HG03060 (cell line): Measurements from ENCODE around the gene COL7A1.
"Not testable (repeated sequence)": the region's sequence is repeated elsewhere in the genome, so short reads cannot be mapped to it uniquely, and the experiment has no call there.

Experiments used
- ATAC-seq: cut with Tn5 transposase; IDR thresholded peaks from one replicate; pipeline ENCODE4 v1.9.1; 2021; ENCODE audit warnings: low read depth, moderate number of reproducible peaks; ENCODE audit not compliant: unreplicated experiment

The COL7A1 gene

DNA sequence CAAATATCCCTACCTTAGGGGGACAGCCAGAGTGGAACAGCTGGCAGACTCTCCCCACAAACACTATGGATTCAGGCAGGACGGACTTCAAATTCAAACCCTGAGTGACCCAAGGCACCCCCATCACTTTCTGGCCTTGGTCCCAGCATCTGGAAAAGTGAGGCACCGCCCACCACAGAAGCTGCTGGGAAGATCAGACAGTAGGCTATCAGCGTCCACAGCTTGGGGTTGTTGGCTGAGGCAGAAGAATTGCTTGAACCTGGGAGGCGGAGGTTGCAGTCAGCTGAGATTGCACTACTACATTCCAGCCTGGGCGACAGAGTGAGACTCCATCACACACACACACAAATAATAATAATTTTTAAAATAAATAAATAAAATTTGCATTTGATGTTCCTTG is 47.0 kb downstream of the COL7A1 start:
- no peak for ATAC-seq

DNA sequence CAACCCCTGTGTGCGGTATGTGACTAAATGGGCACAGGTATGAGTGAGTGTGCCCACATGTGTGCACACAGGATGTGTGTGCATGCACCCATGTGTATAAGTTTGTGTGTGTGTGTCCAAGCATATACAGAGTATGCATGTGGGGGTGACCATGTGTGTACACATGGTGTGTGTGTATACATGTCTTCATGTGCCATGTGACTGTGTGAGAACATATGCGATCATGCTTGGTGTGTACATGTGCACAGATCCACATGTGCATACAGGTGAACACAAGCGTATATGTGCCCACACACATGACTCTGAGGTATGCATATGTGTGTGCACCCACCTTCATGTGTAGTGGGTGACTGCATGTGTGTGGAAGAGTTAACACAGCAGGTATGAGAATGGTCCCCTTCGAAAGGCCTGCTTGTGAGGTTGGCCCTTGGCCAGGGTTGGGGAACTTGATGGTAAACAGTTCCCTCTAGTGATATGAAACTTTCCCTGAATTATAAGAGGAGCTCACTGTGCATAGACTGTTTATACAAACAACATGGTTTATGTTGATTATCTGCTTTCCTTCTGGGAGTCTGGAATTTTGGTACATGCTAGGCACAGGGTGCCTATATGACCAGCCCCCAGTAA is 48.8 kb downstream of the COL7A1 start:
- no peak for ATAC-seq

DNA sequence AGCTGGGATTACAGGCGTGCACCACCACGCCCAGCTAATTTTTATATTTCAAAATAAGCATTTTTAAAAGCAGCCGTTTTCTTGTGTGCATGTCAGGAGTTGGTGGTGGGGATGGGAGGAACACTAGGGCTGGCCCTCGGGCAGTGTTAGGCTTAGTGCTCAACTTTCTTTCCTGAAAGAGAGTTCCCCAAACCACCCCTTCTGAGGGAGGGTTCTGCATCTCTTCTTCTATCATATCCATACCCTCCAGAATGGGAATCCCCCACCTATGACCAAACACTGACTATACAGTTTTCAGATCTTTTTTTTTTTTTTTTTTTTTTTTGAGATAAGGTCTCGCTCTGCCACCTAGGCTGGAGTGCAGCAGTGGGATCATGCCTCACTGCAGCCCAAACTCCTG is 51.0 kb downstream of the COL7A1 start:
- ATAC-seq: no peak

DNA sequence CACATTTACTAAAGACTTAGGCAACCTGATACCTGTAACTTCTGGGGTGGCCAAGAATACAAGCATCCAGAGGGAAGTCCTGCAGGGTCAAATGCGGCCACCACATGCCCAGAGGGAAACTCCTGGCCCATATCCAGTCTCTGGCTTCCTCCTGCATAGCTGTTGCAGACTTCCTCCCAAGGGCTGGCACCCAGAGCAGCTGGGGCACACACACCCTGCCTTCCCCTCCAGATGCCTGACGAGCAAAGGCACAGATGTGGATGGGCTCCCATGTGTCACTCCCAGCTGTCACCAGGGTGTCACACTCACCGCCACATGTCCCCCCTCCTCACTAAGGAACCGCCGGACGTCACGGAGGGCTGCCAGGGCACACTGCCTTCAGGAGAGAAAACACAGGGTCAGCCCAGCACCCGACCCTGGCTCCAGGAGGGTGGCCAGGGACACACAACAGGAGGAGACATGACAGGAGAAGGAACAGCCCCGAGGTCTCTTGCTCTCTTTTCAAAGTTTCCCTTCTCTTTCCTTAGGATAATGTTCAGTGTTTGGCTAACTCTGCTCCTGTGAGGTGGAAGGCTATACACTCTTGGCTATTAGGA is 51.8 kb downstream of the COL7A1 start:
- ATAC-seq: no peak

DNA sequence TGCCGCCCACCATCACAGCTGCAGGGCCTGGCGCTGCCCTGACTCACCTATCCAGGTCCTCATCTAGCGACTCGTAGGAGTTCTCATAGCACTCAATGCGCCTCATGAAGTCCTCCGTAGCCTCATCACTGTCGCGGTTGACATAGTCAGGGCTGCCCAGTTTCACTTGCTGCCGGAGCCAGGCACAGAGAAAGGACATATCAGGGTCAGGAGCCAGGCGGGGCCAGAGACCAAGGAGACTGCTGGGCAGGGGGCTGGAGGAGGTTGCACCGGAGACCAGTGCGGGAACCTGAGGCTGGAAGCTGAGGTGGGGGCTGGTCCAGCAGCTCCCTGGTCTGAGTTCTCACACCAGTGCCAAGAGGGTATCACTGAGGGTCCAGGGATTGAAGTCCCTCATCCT is 56.7 kb downstream of the COL7A1 start:
- ATAC-seq: no peak

DNA sequence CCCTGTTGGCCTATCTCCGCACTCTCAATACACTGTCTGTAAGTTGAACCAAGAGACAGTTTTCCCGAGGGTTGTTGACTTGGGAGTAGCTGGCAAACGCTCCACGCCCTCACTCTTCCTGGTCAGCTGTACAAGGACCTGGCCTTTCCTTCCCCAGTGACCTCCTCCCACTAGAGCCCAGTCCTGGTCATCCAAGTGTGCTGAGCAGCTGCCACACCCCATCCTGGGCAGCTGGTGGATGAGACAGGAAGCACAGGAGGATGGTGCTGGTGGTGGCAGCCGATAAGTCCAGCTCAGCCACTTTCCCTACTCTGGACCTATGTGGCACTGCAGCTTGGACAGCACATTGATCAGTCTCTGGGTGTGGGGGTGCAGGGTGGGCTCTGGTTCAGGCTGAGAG is 58.3 kb downstream of the COL7A1 start:
- ATAC-seq: no peak

DNA sequence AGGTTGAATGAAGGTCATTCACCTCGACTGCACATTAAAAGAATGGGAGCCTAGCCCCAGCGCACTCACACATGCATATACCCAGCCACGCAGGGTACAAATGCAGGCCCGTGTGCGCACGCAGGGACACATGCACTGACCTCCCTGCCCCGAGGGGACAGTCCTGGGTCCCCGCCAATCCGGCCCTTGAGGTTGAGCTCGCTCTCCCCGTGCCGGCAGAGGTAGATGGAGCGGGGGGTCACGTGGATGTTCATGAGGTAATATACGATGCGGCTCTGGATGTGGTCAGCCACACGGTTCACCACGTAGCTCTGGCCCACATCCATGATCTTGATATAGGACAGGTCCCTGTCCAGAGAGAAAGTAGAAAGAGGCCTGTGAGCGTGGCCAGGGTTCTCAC is 59.0 kb downstream of the COL7A1 start:
- ATAC-seq: no peak

DNA sequence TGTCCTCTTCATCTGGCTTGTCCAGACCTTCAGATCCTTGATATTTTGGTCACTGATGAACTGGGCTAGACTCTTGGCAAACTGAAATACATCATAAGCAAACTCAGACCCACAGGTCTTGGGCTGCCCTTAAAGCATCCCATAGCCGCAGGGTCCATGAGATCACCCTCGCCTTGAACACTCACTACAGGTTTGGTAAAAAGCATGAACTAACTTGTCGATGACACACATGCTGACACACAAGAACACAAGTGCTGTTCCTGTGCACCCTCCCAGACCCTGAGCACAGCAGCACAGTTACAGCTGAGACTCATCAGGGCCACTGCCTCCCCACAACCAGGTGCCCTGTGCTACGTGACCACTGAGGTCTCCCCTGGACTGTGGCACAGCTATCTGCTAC is 59.6 kb downstream of the COL7A1 start:
- no peak for ATAC-seq

DNA sequence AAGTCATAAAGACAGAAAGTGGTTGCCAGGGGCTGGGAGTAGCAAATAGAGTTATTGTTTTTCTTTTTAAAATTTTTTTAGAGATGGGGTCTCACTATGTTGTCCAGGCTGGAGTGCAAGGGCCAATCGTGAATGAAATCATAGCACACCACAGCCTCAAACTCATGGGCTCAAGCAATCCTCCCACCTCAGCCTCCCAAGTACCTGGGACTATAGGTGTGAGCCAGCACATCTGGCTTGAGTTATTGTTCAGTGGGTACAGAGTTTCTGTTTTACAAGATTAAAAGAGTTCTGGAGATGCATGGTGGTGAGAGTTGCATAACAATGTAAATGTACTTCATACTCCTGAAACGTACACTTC is 62.2 kb downstream of the COL7A1 start:
- no peak for ATAC-seq

DNA sequence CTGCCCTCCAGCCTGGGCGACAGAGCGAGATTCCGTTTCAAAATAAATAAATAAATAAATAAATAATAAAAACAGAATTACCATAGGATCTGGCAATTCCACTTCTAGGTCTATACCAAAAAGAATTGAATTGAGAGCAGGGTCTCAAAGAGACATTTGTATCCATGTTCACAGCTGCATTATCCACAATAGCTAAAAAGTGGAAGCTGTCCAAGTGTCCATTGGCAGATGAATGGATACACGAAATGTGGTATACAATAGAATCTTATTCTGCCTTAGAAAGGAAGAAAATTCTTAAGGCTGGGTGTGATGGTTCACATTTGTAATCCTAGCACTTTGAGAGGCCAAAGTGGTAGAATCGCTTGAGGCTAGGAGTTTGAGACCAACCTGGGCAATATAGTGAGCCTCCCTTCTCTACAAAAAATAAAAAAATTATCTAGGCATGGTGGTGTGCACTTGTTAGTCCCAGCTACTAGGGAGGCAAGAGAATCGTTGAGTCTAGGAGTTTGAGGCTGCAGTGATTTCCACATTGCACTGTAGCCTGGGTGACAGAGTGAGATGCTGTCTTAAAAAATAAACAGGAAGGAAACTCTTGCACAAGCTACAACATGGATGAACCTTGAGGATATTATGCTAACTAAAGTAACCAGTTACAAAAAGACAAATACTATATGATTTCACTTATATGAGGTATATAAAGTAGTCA is 62.7 kb downstream of the COL7A1 start:
- no peak for ATAC-seq

DNA sequence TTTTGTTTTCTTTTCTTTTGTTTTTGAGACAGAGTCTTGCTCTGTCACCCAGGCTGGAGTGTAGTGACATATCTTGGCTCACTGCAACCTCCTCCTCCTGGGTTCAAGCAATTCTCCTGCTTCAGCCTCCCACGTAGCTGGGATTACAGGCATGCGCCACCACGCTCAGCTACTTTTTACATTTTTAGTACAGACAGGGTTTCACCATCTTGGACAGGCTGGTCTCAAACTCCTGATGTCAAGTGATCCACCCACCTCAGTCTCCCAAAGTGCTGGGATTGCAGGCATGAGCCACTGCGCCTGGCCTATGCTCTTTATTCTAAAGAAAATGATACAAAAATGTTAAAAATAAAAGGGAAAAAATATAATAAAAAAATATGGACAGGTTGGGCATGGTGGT is 64.4 kb downstream of the COL7A1 start:
- ATAC-seq: not testable (repeated sequence)

DNA sequence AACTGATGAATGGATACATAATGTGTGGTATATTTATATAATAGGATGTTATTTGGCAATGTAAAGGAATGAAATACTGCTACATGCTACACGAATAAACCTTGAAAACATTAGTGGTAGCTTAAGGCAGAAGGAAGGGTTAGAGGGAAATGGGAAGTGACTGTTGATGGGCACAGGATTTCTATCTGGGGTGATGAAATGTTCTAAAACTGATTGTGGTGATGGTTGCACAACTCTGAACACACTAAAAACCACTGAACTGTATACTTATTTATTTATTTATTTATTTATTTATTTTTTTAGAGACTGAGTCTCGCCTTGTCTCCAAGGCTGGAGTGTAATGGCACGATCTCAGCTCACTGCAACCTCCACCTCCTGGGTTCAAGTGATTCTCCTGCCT is 66.4 kb downstream of the COL7A1 start:
- no peak for ATAC-seq

DNA sequence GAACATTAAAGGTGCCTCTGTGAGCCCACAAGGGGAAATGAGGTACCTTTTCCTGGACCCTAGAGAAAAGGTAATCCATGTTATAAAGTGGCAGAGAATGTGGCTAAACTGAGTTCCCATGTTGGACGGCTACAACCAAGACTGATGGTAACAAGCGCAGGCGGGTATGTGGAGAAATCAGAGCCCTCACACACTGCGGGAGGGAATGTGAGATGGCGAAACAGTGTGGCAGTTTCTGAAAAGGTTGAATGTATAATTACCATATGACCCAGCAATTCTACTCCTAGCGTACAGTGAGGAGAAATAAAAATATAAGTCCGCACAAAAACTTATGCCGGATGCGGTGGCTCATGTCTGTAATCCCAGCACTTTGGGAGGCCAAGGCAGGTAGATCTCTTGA is 67.1 kb downstream of the COL7A1 start:
- ATAC-seq: no peak

DNA sequence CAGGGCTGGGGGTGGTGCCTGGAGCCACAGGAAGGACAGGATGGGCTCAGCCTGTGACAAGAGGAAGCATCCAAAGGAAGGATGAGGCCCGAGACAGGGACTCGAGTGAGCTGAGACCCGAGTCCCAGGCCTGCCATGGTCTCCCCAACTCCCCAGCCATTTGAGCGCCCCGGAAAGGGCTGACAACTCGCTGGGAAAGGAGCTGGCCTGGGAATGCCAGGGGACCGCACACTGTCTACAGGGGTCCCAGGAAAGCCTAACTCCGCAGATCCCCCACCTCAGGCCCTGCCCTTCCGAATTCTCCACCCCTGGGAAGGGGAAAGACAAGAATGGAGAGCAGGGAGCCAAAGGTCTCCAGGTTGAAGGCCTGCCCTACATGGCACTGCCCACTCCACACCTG is 70.2 kb downstream of the COL7A1 start:
- no peak for ATAC-seq

DNA sequence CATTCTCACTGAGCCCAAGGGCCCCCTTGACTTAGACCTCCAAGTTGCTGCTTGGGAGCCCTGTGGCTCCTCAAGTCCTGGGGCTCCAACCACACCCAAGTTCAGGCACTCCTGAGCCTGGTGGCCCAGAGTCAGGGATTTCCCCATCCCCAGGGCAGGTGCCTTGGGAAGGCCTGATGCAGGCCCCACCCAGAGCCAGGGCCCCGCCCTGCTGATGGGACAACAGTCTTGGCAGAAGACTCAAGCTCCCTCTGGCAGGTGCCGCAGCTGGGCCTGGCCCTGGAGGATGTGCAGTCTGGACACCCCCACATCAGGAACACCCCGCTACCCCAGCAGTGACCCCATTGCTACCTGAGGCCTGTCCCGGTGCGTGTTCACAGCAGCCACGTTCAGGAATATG is 73.5 kb downstream of the COL7A1 start:
- ATAC-seq: no peak

DNA sequence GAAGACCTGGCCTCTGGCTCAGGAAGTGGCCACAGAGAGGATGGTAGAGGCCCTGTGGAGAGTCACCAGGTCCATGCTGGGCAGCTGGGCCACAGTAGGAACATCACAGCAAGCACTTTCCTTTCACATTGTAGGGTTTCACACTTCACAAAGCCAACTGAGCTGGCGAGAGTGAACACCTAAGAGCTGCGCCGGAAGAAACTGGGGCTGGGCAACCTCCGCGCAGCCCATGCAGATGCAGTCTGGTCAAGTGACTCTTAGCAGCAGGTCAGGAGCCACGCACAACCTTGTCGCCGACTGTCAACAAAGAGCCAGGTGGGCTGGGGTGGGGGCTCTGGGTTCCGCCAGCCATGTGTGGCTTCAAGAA is 75.9 kb downstream of the COL7A1 start:
- no peak for ATAC-seq

DNA sequence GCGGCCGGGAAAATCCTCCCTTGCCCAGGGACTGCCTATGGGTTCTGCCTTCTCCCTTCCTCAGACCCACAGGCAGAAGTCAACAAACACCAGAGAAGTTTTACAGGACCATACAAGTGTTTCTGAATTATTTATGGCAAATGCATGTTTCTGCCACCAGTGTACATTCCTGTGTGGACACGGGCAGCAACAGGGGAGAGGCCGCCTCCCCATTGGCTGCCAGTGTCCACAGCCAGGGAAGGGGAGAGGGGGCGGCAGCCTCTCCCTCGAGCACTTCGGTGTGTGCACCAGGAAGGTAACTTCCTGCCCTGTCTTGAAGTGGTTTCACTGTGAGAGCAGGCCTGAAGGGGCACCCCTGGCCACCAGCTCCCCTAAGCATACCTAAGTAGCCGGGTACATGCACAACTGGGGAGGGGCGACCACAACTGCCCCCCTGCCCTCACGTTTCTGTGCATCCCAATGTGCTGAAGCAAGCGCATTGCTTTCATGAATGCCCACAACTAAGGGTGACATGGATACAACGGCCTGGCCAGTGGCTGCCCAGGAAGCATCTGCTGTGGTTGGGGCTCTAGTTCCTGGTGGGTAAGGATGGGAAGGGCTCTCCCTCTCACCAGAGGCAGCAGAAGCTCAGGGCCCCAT is 76.4 kb downstream of the COL7A1 start:
- no peak for ATAC-seq

DNA sequence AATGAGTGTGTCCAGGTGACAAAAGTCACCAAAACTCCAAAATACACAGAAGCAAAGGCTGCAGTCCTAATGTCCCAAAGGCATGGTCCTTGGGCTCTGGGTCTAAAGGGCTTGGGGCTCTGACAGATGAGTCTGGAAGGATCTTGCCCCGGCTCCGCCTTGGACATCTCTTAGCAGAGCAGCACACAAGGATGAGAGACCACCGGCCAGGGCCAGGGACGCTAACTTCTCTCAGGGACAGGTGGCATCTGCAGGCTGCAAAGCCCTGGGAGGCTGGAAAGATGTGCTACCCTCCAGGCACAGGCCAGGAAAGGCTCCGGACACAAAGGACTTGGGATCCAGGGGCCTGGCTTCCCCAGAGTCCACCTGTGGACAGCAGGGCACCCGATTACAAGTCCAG is 77.1 kb downstream of the COL7A1 start:
- no peak for ATAC-seq

DNA sequence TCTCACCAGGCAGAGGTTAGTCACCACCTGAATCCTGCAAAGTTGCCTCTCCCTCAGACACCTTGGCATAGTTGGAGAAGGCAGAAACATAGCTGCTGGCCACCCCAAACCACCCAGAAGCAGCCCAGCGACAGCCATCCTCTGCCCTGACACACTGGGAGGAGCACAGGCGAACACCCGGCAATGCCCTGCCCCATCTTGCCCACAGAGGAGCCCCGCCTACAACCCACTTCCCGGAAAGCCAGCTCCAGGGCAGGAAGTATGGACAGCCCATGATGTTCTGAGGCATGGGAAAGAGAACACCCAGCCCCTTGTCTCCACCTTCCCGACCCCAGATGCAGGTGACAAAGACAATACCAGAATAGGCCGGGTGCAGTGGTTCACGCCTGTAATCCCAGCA is 78.6 kb downstream of the COL7A1 start:
- ATAC-seq: no peak

DNA sequence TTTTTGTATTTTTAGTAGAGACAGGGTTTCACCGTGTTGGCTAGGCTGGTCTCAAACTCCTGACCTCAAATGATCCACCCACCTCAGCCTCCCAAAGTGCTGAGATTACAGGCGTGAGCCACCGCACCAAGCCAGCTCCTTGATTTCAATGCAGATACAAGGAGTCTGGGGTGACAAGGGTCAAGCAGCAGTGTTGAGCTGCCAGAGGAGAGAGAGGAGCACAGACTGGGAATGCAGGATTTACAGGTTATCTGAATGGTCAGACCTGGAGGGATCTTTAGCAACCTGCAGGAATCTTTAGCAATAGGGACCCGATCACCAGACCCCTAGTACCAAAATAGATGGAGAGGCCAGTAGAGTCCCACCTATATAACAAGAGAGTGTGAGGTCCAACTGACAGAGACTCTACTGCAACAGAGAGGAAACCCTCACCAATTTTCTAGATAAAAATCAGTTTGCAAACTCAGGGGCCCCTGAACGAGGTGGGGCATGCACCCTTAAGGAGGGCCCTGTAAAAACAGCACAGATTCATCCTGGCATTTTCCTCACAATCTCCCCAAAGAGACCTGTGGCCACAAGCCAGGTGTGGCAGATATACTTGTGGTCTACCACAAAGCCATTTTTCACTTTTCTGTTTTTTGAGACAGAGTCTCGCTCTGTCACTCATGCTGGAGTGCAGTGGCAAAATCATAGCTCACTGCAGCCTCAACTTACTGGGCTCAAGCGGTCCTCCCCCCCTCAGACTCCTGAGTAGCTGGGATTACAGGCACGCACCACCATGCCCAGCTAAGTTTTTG is 80.5 kb downstream of the COL7A1 start:
- no peak for ATAC-seq
